NB4 (cell line): ENCODE results near the gene SNX17.

Experiments used
- DNase-seq: peaks from one replicate; pipeline ENCODE4 v3.0.0; 2010; ENCODE audit warnings: low read depth
- H3K4me3 ChIP-seq: one replicate; pipeline ENCODE4 v1.5.1; 2011; ENCODE audit warnings: mild to moderate bottlenecking, low read depth, low read length, moderate library complexity
- MYC ChIP-seq: IDR thresholded peaks from 2 replicates; pipeline ENCODE4 v1.6.1; 2011; ENCODE audit warnings: low read depth, low read length
- POLR2A ChIP-seq: IDR thresholded peaks from 2 replicates; pipeline ENCODE4 v1.6.1; 2011; ENCODE audit warnings: mild to moderate bottlenecking; ENCODE audit not compliant: insufficient read length; ENCODE audit errors: extremely low read depth
- TF ChIP-seq, protein P1 (sequence below): IDR thresholded peaks from 2 replicates; pipeline ENCODE4 v1.6.1; 2011; ENCODE audit warnings: low read depth, low read length
- TF ChIP-seq, protein P2 (sequence below): IDR thresholded peaks from one replicate; pipeline ENCODE4 v1.5.1; 2012; ENCODE audit warnings: low read depth, low read length

The SNX17 gene

DNA sequence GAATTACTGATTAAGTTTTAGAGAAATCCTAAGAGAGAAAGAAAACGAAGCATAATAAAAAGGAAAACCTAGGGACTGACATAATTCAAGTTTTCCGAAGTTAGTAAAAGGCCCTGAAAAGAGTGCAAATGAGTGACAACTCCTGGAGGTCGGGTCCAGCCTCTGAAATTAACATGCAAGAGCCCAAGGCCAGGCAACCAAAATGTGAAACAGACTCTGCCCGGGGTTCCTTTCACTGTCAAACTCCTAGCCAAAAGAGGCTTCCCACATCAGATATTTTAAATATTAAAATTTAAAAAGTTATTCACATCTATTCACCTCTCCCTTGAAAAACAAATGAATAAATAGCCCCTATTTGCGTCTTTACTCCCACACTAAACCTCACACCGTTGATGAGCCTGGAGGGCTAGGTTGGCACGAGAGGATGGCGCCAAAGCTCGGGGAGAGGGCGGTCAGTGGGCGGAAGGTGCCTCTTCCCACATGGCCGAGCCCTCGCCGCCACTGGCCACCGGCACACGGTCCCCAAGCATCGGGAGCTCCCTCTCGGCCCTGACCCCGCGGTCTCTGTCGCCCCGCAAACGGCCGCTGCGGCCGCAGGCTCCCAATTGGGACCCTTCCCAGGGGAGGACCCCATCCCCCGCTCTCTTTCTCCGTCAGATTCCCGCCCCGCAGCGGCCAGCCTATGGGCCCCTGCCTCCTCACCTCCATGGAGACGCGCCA is 38.3 kb downstream of the SNX17 start:
- TF ChIP-seq, protein P1, sequence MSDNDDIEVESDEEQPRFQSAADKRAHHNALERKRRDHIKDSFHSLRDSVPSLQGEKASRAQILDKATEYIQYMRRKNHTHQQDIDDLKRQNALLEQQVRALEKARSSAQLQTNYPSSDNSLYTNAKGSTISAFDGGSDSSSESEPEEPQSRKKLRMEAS: no peak
- TF ChIP-seq MYC (peak; percentile 13; the same call in 1 of the 2 replicates), POLR2A (no peak)
- TF ChIP-seq, protein P2, sequence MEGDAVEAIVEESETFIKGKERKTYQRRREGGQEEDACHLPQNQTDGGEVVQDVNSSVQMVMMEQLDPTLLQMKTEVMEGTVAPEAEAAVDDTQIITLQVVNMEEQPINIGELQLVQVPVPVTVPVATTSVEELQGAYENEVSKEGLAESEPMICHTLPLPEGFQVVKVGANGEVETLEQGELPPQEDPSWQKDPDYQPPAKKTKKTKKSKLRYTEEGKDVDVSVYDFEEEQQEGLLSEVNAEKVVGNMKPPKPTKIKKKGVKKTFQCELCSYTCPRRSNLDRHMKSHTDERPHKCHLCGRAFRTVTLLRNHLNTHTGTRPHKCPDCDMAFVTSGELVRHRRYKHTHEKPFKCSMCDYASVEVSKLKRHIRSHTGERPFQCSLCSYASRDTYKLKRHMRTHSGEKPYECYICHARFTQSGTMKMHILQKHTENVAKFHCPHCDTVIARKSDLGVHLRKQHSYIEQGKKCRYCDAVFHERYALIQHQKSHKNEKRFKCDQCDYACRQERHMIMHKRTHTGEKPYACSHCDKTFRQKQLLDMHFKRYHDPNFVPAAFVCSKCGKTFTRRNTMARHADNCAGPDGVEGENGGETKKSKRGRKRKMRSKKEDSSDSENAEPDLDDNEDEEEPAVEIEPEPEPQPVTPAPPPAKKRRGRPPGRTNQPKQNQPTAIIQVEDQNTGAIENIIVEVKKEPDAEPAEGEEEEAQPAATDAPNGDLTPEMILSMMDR: no peak
- H3K4me3 ChIP-seq: peak overlapping the region; percentile 93
- peak; percentile 69 for DNase-seq

DNA sequence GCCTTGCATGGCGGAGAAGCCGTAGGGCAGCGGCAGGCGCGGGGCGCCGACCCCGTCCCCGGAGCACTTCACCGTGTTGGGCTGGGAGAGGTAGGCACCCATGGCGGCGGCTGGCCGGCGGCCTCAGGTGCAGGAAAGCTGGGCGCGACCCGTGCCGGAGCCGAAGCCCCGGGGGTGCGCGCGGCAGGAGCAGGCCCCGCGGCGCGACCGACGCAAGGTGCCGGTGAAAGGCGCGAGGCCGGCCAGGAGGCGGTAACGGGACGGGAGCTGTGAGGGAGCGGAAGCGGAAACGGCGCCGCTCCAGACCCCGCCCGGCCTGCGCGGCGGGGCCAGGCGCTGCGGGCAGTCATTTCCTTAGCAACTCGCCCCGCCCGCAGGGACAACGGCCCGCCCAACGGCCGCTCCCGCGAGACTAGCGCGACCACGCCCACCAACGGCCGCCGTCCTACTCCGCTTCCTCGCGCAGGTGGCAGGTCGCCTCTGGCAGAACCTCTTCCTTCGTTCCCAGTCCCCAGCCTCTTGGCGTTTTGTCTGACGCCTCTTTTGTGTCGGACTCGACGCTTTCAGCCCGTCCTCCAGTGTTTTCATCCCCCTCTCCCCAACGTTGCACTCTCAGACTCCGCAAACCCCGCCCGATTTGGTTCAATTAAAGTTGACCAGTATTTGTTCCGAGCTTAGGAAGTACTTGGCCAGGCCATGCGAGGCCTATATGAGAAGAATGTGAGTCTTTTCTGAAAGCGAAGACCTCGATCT is 39.1 kb downstream of the SNX17 start, which contains the start of gene PPM1G:
PPM1G (minus strand) TSS at position 271 of the 753 bp plus-strand sequence; CDS start at position 102, 169 bp downstream.
- peak; percentile 99 for DNase-seq
- peak; percentile 96 for TF ChIP-seq POLR2A
- TF ChIP-seq, protein P1: peak; percentile 84
- TF ChIP-seq MYC: peak; percentile 90
- TF ChIP-seq, protein P2: no peak
- H3K4me3 ChIP-seq: peak within 1 kb of the TSS; percentile 93

DNA sequence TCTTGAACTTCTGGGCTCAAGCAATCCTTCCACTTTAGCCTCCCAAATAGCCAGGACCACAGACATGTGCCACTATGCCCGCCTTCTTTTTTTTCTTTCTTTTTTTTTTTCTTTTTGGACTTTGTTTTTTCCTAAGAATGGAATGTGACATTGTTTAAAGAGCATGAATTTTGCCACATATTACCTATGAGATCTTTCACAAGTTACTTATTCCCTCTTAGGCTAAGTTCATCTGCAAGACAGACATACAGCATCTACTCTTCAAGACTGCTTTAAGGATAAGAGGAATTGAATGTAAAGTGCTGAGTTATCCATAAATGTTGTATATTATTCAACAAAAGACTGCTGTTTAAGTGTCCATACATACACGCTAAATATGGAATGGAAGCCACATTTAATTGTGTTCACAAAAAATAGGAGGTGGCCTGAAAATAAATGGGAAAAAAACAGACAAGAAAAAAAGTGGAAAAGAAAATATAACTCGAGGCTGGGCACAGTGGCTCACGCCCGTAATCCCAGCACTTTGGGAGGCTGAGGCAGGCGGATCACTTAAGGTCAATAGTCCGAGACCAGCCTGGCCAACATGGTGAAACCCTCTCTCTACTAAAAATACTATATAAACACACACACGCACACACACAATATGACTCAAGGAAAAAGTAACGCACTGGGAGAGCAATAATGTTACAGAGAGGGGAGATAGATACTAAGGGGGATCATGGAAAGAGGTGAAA is 42.2 kb downstream of the SNX17 start:
- DNase-seq: no peak
- no peak overlapping the region for H3K4me3 ChIP-seq
- TF ChIP-seq, protein P1: no peak
- TF ChIP-seq POLR2A: no peak
- TF ChIP-seq, protein P2: no peak
- no peak for TF ChIP-seq MYC

DNA sequence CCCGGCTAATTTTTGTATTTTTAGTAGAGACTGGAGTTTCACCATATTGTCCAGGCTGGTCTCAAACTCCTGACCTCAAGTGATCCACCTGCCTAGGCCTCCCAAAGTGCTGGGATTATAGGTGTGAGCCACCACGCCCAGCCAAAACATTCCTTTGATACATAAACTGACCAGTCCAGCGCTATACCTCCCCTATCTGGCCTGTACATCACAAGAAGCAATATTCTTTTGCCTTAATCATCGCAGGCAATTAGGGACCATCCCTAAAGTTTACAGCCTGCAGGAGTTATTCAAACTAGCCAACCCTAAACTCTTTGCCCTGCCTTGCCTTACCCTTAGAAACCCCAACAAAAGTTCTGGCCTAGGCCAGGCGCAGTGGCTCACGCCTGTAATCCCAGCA is 45.7 kb downstream of the SNX17 start:
- TF ChIP-seq, protein P1: no peak
- TF ChIP-seq MYC: no peak
- no peak for TF ChIP-seq POLR2A
- TF ChIP-seq, protein P2: no peak
- no peak overlapping the region for H3K4me3 ChIP-seq
- DNase-seq: no peak

DNA sequence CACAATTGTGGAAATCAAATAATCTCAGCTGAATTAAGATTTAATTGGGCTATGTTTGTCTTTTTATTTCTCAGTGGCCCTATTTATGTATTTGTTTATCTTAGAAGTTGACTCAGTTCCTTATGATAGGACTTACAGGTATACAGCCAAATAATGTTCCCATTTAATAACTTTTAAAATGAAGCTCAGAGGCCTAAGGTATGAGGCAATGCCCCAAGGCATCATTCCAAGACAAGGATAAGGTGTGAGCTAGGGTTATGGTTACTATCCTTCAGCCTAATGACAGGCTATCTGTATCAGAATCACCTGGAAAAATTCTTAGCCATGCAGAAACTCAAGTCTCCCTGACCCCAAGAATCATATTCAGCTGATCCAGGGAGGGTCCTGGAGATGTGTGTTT is 50.6 kb downstream of the SNX17 start:
- no peak for DNase-seq
- no peak overlapping the region for H3K4me3 ChIP-seq
- TF ChIP-seq MYC (no peak), POLR2A (no peak)
- TF ChIP-seq, protein P2: no peak
- TF ChIP-seq, protein P1: no peak
